IMR-90 (cell line): Measurements from ENCODE around the gene RNF215.

Experiments used
- CEBPB ChIP-seq: IDR thresholded peaks from 2 replicates; pipeline ENCODE4 v1.6.1; 2012; ENCODE audit warnings: low read depth, low read length, improper control_type of control experiment
- MAZ ChIP-seq: IDR thresholded peaks from 2 replicates; pipeline ENCODE4 v1.6.1; 2012; ENCODE audit warnings: low read depth, mild to moderate bottlenecking, low read length, improper control_type of control experiment, moderate library complexity, borderline replicate concordance
- MXI1 ChIP-seq: IDR thresholded peaks from 2 replicates; pipeline ENCODE4 v1.6.1; 2012; ENCODE audit warnings: low read depth, mild to moderate bottlenecking, low read length, moderate library complexity, borderline replicate concordance
- POLR2A ChIP-seq: IDR thresholded peaks from 2 replicates; pipeline ENCODE4 v1.6.1; 2012; ENCODE audit warnings: mild to moderate bottlenecking, low read depth, low read length
- RCOR1 ChIP-seq: IDR thresholded peaks from 2 replicates; pipeline ENCODE4 v1.6.1; 2012; ENCODE audit warnings: mild to moderate bottlenecking, low read length, improper control_type of control experiment; ENCODE audit not compliant: insufficient replicate concordance
- RFX5 ChIP-seq: IDR thresholded peaks from 2 replicates; pipeline ENCODE4 v1.8.0; 2012; ENCODE audit warnings: low read depth, mild to moderate bottlenecking, low read length, moderate library complexity
- SMC3 ChIP-seq: fragments of 150-350 bp; IDR thresholded peaks from 2 replicates; pipeline ENCODE4 v1.6.1; 2016; ENCODE audit warnings: low read depth, mild to moderate bottlenecking, antibody characterized with exemption, low read length, moderate library complexity
- TF ChIP-seq, protein P1 (sequence below): conservative IDR thresholded peaks from 2 replicates; pipeline ENCODE4 v1.5.1; 2012; ENCODE audit warnings: mild to moderate bottlenecking, low read depth, low read length, improper control_type of control experiment

DNA sequence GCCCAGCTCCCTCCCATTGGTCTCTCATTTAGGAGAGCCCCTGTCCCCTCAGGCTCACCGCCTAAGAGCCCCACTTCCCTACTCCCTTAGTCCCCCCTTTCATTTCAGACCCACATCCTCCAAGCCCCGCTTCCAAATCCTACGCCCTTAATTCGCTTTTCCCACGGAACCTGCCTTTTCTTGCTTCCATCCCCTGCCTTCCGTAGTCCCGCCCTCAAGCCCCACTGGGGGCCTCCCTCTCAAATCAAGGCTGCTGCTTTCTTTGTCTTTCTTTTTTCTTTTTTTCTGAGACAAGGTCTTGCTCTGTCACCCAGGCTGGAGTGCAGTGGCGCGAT, 30.0 kb downstream of the RNF215 start:
- no peak for TF ChIP-seq POLR2A
- TF ChIP-seq, protein P1, sequence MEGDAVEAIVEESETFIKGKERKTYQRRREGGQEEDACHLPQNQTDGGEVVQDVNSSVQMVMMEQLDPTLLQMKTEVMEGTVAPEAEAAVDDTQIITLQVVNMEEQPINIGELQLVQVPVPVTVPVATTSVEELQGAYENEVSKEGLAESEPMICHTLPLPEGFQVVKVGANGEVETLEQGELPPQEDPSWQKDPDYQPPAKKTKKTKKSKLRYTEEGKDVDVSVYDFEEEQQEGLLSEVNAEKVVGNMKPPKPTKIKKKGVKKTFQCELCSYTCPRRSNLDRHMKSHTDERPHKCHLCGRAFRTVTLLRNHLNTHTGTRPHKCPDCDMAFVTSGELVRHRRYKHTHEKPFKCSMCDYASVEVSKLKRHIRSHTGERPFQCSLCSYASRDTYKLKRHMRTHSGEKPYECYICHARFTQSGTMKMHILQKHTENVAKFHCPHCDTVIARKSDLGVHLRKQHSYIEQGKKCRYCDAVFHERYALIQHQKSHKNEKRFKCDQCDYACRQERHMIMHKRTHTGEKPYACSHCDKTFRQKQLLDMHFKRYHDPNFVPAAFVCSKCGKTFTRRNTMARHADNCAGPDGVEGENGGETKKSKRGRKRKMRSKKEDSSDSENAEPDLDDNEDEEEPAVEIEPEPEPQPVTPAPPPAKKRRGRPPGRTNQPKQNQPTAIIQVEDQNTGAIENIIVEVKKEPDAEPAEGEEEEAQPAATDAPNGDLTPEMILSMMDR: no peak
- TF ChIP-seq SMC3: no peak
- no peak for TF ChIP-seq RCOR1
- no peak for TF ChIP-seq MAZ
- TF ChIP-seq RFX5: no peak
- TF ChIP-seq CEBPB: no peak
- no peak for TF ChIP-seq MXI1
